K562 (cell line): ENCODE results near the gene SPSB1. TPM values are rescaled to one million over a fixed set of nuclear protein-coding genes. Genes with fewer than 3 reads are reported as not detected.

Experiments
- ATAC-seq: fragments of 200-7000 bp; cut with Tn5 transposase; 3 replicates; pipeline ENCODE4 v1.9.1; 2020; ENCODE audit warnings: moderate library complexity
- BruUV-seq: library from RNA; stranded (reverse); fragments of 400-500 nt; replicated peaks from 2 replicates; lab custom pipeline; 2021; lab: Mats Ljungman, UMichigan
- CTCF ChIA-PET: fragments of 300-600 bp; formaldehyde crosslinking; extraction: SDS; loops from one replicate; lab custom pipeline; 2021; ENCODE audit warnings: low intra/inter-chr PET ratio; lab: Yijun Ruan, JAX
- POLR2A ChIA-PET: fragments of 300-600, 350-650 bp; sonication (Branson Sonifier 250); formaldehyde crosslinking; extraction: SDS; loops from one replicate; lab custom pipeline; 2021; ENCODE audit warnings: antibody characterized with exemption, inconsistent platforms; lab: Yijun Ruan, JAX
- DNase-seq, 4 experiments: peaks; one replicate each; pipeline versions ENCODE4 v3.0.0 to v3.0.0-alpha.2; 2011 to 2018; ENCODE audit warnings: low spot score in 3 of 4, mixed read lengths in 3 of 4; ENCODE audit errors: extremely low read depth in 1 of 4
- FAIRE-seq: peaks from 2 replicates; lab custom pipeline; 2011; peaks lifted over from hg19 to GRCh38; lab: Jason Lieb, UNC
- H2AFZ ChIP-seq: 2 replicates; pipeline ENCODE4 v1.6.0; 2011; ENCODE audit warnings: low read depth, low read length, control low read depth, inconsistent platforms
- H3K27ac ChIP-seq: fragments of 200-600 bp; 3 replicates; pipeline ENCODE4 v1.8.0; 2011; ENCODE audit warnings: low read depth, mild to moderate bottlenecking, control low read depth, inconsistent platforms, low read length, moderate library complexity, mixed read lengths; ENCODE audit errors: extremely low read depth
- H3K27me3 ChIP-seq, 2 experiments: fragments of 300-600 bp in 1 of 2; 2 replicates in 1 of 2; 3 replicates in 1 of 2; pipeline versions ENCODE4 v1.6.0 to v1.8.0; 2011; ENCODE audit warnings: inconsistent platforms in 2 of 2, low read length in 2 of 2, mild to moderate bottlenecking in 1 of 2, mixed read lengths in 1 of 2, moderate library complexity in 1 of 2; ENCODE audit not compliant: control insufficient read depth in 2 of 2, insufficient read depth in 2 of 2
- H3K36me3 ChIP-seq: fragments of 300-600 bp; 3 replicates; pipeline ENCODE4 v1.8.0; 2011; ENCODE audit warnings: mild to moderate bottlenecking, low read length, inconsistent platforms; ENCODE audit not compliant: control insufficient read depth, insufficient read depth
- H3K4me1 ChIP-seq, 2 experiments: fragments of 200-600 bp in 1 of 2; replicated peaks in 1 of 2; 2 replicates in 1 of 2; 3 replicates in 1 of 2; pipeline versions ENCODE4 v1.5.1 to v1.8.0; 2011; ENCODE audit warnings: inconsistent platforms in 2 of 2, low read length in 2 of 2, mild to moderate bottlenecking in 1 of 2, mixed read lengths in 1 of 2, moderate library complexity in 1 of 2; ENCODE audit not compliant: control insufficient read depth in 2 of 2, insufficient read depth in 2 of 2
- H3K4me2 ChIP-seq: 2 replicates; pipeline ENCODE4 v1.6.1; 2011; ENCODE audit warnings: low read length, control low read depth, inconsistent platforms, mixed read lengths; ENCODE audit not compliant: insufficient read depth
- H3K4me3 ChIP-seq: fragments of 200-600 bp; sonication (generic), shearing (Covaris generic); 2 replicates; pipeline ENCODE4 v1.5.1; 2016; ENCODE audit warnings: control low read depth, inconsistent platforms
- H3K79me2 ChIP-seq: fragments of 200-600 bp; 3 replicates; pipeline ENCODE4 v1.8.0; 2011; ENCODE audit warnings: low read length, inconsistent platforms; ENCODE audit not compliant: control insufficient read depth, insufficient read depth
- H3K9ac ChIP-seq, 2 experiments: 2 replicates each; pipeline versions ENCODE4 v1.6.0 to v1.6.1; 2011; ENCODE audit warnings: low read depth in 2 of 2, low read length in 2 of 2, control low read depth in 1 of 2, inconsistent platforms in 1 of 2, mild to moderate bottlenecking in 1 of 2, mixed read lengths in 1 of 2; ENCODE audit not compliant: insufficient read depth in 1 of 2
- H3K9me1 ChIP-seq: one replicate; pipeline ENCODE4 v1.6.0; 2011; ENCODE audit warnings: inconsistent platforms, mild to moderate bottlenecking, low read length, moderate library complexity; ENCODE audit not compliant: control insufficient read depth, insufficient read depth
- H3K9me3 ChIP-seq: replicated peaks from 2 replicates; pipeline ENCODE4 v1.5.1; 2011; ENCODE audit warnings: low read depth, low read length, inconsistent platforms; ENCODE audit not compliant: control insufficient read depth, insufficient read depth
- H4K20me1 ChIP-seq: replicated peaks from 2 replicates; pipeline ENCODE4 v1.6.1; 2011; ENCODE audit warnings: low read length, inconsistent platforms, mixed read lengths; ENCODE audit not compliant: control insufficient read depth, insufficient read depth
- EGR1 ChIP-seq: fragments of 450-650 bp; conservative IDR thresholded peaks from 2 replicates; pipeline ENCODE4 v1.6.1; 2017; ENCODE audit warnings: mild to moderate bottlenecking
- SAFB2 ChIP-seq: fragments of 200-400 bp; formaldehyde crosslinking; IDR thresholded peaks from 2 replicates; pipeline ENCODE4 v1.6.1; 2018; ENCODE audit warnings: borderline replicate concordance, low read length, low read depth, moderate library complexity; ENCODE audit not compliant: severe bottlenecking
- WGBS: fragments of 100-300 bp; shearing (Covaris generic); methylation state at CpG from one replicate; pipeline ENCODE4 v1.1.6; 2016; ENCODE audit warnings: low coverage, mixed read lengths; ENCODE audit not compliant: insufficient coverage; ENCODE audit errors: missing lambda C conversion rate; 5-methylcytosine and 5-hydroxymethylcytosine counted together
- in situ Hi-C: fragments of 300-500 bp; cut with MboI; formaldehyde crosslinking; loops from 4 replicates; pipeline ENCODE4 v1.15.0; 2018; ENCODE audit warnings: inconsistent platforms, mixed read lengths
- intact Hi-C: fragments of 100-400 bp; cut with micrococcal nuclease; formaldehyde crosslinking; loops from 2 replicates; pipeline ENCODE4 v1.14.2; 2022
- polyA plus RNA-seq, 8 experiments: library from polyadenylated mRNA; depleted of rRNA in 4 of 8; stranded (reverse) in 5 of 8; unstranded in 3 of 8; fragments of >200 nt; fragmentation: Nextera tagmentation in 2 of 8; fragmentation: Illumina TruSeq in 1 of 8; extraction: Ambion mirVana in 2 of 8; extraction: Trizol in 1 of 8; gene quantifications; 2 replicates each; pipeline versions ENCODE4 v1.2.1 to v1.2.3, GENCODE V29; 2011 to 2014; ENCODE audit warnings: inconsistent platforms in 1 of 8, missing spikeins in 1 of 8
- total RNA-seq, 7 experiments: library from RNA; depleted of rRNA in 6 of 7; stranded (reverse); fragments of >200 nt in 6 of 7; fragmentation: Illumina TruSeq in 2 of 7; extraction: Trizol in 2 of 7; gene quantifications; 2 replicates each; pipeline versions ENCODE4 v1.2.1 to v1.2.3, GENCODE V29; 2011 to 2021; ENCODE audit warnings: low replicate concordance in 1 of 7

Gene SPSB1
- total and polyA plus RNA-seq, 9 of the 15 experiments (the other 6 are each of a cell fraction or from before 2014, with no cell fraction given) = 0.06 to 0.35 (median 0.14) TPM; not detected in 6

DNA sequence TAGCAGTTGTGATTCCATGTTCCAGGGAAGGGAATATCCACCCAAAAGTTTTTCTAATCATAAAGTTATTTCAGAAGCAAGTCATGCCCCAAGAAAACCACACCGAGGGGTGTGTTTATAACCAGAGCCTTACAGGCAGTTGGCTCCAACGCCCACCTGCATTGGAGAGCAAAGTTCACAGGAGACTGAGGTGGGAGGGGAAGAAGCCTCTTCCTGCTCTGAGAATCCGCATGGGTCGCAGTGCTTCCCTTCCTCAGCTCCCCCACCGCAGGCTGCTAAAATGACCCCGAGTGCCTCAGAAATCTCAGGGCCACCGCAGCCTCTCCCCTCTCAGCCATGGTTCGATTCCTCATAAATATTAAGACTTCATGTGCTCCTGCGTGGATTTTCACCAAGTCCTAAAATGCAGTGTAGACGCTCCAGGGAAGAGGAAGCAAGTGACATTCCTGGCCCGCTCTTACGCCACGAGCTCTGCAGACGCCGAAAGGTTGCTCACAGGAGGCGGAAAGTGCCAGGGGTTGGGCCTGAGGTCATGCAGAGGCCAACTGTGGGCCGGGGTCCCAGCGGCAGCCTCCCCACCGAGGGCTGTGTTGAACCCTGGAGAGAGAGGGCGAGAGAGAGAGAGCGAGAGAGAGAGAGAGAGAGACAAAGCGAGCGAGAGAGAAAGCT lies 13.4 kb upstream of the SPSB1 start:
- Histone ChIP-seq H3K36me3 (no peaks in the 10 kb centered on the region), H3K4me3 (no peak overlapping the region), H3K4me1 (peaks cover 4 to 19% of the 10 kb centered on the region in 2 experiments; a peak in 3 of 5 replicates), H3K79me2 (no peaks in the 10 kb centered on the region), H3K9me1 (no peaks in the 10 kb centered on the region)
- intact Hi-C loops = no loop called here
- POLR2A ChIA-PET = interaction anchor here (0.7 to 2.4 kb wide), 3 partner anchors 9 to 212 kb away, joined by 3 to 7 read pairs (median 3); no protein-coding TSS in a partner anchor
- no peak for DNase-seq
- no peak for FAIRE-seq
- TF ChIP-seq EGR1 = peak; percentile 33; the same call in 1 of the 2 replicates
- no peak for TF ChIP-seq SAFB2
- TF ChIP-seq, all 486 proteins: peak for 1
- no peak for ATAC-seq
- in situ Hi-C loops = no loop called here
- no peaks in the 10 kb centered on the region for H3K9me3 ChIP-seq
- BruUV-seq = no TSS peak
- H3K4me2 ChIP-seq = no peak overlapping the region
- WGBS = 24% methylated on average over 21 of the region's 23 CpGs
- H2AFZ ChIP-seq = no peak overlapping the region
- no peak overlapping the region for H3K9ac ChIP-seq
- H4K20me1 ChIP-seq = peaks cover 12% of the 10 kb centered on the region; the same call in 1 of the 2 replicates
- H3K27ac ChIP-seq = no peak overlapping the region
- peaks cover 19 to 61% of the 10 kb centered on the region in 2 experiments for H3K27me3 ChIP-seq
- CTCF ChIA-PET = no interaction called here
